Stimulated activated CD4-positive, alpha-beta T cell treated with anti-CD3 and anti-CD28 coated beads, TNF-alpha, amount 100 ng/mL, for 24 hours (primary cell): ENCODE results near the gene PMEPA1.

Experiments
- DNase-seq, 3 experiments: peaks; one replicate each; pipeline ENCODE4 v3.0.0-alpha.2; 2020; ENCODE audit warnings: low read depth in 3 of 3

PMEPA1 gene

DNA sequence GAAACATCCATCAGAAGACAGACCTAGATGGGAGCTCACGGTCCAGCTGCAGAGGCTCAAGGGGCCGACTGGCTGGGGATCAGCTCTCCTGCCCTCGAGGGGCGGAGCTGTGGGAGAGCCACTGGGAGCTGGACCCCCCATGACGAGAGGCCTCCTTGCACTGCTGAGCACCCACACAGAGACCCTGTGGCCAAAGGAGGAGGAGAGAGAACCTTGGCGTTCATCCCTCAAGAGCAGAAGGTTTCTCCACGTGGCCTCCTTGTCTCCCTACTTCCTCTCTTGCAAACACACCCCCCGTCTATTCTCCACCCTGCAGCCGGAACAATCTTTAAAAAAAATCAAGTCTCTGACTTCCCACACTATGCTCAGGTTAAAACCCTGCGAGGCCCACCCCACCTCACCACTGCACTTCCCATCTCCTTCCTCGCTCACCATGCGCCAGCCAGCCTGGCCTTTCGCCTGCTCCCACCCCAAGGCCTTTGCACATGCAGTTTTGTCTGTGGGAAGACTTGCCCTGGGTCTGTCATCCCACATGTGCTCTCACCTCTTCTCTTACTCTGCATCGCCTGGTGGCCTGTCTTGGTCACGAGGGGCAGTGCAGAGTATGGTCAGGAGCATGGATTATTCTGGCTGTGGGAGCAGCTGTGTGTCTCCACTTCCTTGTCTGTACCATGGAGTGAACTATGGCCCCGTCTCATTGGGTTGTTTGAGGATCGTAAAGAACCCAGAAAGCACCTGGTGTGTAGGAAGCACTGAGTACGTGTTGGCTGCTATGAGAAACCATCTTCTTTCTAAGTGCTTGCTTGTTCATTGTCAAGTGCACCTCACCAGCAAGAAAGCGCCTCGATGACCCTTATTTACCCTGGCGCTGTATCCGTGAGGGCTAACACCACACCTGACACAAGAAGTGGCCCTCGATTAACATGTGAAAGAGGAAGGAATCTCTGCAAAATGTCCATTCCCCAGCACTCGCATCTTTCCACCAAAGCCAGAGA is 32.9 kb downstream of the PMEPA1 start:
- DNase-seq: no peak

DNA sequence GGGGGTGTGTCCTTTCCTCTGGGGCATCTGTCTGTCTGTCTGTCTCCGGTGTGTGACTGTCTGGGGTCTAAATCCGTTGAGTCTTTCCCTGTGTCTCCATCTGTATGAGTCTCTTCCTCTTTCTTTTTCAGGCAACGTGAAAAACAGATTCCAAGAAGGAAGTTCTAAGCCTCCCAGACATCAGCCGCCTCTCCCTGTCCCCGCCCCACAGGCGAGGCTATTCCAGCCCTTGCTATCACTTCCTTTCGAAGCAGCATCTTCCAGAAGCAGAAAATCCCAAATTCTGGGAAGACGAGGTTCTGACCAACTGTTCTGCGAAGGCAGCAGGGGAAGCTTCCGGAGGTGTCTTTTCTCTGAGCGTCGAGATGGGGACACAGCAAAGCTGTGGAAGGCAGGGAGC is 34.0 kb downstream of the PMEPA1 start:
- no peak for DNase-seq

DNA sequence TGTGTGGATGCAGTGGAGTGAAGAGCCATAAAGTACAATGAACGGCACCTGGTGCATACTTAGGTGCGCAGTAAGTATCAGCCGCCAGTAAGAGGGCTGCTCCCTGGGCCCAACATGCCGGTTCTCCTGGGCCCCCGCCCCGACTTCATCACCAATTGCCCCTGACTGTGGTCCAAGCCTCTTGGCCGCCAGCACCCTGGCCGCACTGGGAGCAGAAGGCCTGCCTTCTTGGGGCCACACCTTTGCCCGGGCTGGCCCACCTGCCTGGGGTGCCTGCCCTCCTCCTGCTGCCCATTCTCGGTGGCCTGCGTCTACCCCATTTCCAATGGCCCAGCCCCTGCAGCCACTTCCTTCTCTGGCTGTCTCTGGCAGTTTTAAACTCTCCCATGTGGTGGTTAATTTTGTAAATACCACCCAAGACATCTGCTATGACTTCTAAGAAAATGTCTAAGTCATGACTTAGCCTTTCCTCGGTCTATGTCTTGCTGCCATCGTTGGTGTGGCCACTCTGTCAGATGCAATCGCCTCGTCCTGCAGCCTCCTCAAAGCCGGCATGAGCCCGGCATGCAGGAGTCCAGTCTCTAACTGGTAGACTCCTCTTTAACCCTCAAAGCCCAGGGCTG is 36.8 kb downstream of the PMEPA1 start:
- DNase-seq: no peak

DNA sequence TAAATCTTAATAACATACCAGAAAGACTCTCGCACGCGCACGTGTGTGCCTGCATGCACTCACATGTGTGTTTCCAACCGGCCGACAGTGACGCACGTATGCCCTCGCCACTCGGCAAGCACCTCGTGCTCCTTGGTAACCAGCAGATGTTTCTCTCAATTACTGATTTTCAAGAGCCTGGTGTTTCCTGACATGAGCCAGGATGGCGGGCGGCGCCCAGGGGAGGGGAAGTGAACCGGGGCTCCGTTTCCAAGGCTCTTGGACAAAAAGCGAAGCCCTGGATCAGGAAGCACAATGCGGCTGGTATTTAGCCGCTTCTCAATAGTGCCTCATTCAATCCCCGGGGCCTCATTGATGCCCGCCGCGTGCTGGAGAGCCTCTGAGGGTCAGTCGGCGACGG is 37.7 kb downstream of the PMEPA1 start:
- no peak for DNase-seq

DNA sequence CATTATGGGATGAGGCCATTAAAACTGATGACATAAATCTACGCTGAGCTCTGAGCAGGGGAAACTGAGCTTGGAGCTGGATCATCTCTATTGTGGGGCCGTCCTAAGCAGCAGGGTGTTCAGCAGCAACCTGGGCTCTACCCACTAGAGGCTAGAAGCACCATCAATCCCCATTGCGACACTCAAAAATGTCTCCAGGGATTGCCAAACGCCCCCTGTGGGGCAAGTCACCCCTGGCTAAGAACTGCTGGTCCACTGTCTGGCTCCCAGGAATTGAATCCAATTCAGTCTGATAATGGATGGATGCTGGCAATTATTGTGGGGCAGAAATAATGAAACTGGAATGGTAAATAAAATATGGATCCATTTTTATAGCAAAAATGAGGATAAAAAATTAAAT is 38.2 kb downstream of the PMEPA1 start:
- DNase-seq: no peak

DNA sequence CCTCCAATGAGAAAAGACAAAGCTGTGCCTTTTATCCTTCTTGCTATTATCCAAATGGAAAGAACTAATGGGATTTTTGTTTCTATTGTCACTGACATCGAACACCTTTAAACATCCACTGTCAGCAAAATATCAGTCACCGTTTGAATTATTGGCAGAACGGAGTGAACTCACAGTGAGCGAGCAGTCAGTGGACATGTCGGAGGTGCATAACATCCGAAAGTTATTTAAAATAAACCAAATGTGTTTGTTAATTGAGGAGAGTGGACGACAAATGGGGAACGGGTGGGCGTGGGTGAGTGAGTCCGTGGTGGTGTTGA is 38.8 kb downstream of the PMEPA1 start:
- DNase-seq: no peak

DNA sequence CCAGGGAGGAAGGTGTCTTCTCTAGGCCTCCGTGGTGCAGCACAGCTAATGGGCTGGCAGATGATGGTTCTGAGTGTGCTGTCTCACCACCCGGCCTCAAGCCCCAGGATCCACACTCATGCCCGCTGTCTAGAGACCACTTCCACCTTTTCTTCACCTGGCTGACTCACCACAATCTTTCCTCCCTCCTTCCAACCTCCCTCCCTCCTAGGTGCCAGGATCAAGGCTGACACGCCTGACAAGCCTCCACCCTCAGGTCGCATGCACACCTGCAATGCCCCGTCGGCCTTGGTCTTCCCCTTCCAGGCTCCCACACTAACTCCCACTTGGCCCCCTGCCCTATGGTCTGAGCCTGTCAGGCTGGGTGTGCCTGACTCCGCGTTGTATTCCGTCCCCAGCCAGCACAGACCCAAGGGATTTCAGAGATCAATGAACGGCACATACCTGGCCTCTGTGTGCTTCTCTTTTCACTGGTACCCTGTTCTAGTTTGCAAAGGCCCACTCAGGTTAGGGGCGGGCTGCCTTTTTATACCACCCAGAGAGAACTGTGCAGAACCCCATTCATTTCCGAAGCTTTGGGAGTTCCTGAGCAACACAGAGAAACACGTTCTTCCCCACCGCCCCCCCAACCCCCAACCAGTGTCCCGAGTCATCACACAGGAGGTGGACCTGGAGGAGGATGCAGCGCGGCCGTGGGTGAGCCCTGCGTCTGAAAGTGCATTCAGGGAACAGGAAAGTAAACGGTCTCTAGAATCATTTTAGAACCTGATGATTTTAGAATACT is 39.3 kb downstream of the PMEPA1 start:
- no peak for DNase-seq

DNA sequence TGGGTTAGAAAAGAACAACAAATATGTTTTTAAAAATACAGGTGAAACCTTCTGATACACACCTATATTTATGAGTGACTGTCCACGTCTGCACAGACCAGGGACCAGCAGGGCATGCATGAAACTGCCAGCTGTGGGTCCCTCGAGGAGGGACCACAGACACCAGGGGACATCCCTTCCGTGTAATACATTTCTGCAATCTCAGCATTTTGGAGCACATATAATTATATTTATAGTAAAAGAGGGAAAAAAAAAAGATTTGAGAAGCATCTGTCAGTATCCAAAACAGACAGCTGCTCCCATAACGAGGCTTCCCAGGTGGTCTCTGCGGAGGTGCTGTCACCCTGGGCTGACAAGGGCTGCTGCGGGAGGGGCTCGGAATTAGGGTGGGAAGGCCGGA is 40.2 kb downstream of the PMEPA1 start:
- DNase-seq: no peak

DNA sequence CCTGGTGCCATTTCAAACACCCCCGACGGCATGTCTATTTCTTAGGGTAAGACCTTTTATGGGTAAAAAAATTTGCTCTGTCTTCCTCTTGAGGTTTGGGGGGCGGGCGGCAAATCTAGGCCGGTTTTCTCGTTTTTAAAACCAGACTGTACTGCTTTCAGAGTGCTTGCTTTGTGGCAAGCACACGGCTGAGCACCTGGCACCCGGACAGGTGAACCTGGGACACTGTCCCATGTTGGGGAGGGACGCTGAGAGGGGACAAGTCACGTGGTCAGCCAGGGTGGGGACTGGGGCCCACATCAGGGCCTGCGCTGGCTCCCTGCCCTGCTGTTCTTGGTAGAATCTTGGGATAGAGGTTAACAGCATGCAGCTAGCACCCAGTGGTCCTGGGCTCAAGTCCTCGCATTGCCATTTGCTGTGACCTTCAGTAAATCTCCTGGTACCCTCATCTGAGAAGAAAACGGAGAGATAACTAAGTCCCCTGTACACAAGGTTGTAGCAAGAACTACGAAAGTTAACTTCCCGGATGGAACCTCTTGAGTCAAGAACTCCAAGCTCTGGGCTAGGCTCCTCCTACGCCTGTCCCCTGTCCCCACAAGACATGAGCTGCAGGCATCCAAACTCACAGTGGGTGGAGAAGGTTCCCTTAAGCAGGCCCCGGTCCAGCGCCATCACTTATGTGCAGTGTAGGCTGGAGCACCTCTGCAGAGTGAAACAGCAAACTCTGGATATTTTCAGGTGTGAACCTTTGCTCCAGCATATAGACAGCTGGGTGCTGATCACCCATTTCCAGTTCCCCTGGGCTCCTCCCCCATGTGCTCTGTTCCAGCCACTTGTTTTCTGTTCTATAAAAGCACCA is 41.7 kb downstream of the PMEPA1 start:
- DNase-seq: no peak

DNA sequence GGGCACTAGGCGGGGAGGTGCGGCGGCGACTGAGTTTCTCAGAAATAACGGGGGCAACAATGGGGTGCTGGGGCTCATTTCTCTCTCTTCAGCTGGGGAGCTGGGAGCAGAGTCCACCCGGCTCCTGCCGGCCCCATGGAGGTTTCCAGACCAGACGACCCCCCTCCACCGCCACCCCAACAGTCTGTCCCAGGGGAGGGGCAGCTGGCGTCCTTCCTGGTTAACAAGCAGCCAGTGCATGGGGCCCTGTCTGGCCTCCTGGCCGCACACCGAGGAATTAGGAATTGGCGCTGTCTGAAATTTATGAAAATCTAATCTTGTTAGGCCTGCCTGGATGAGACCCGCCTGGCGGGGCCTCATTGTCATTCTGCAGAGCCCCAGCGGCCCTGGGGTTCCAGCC is 42.4 kb downstream of the PMEPA1 start:
- DNase-seq: no peak

DNA sequence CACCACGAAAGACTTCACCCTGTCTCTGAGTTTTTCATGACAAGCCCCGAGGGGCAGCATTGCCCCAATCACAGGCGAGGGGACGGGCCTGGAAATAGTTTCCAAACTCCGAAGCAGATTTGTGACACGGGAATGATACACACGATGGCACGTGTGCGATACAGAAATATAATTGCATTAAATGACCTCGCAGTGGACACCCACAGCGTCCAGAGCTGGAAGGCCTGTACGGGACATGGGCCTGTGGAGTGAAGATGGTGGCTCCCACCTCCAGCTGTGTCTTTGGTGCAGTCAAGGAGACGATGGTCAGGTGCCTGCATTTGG is 43.0 kb downstream of the PMEPA1 start:
- no peak for DNase-seq

DNA sequence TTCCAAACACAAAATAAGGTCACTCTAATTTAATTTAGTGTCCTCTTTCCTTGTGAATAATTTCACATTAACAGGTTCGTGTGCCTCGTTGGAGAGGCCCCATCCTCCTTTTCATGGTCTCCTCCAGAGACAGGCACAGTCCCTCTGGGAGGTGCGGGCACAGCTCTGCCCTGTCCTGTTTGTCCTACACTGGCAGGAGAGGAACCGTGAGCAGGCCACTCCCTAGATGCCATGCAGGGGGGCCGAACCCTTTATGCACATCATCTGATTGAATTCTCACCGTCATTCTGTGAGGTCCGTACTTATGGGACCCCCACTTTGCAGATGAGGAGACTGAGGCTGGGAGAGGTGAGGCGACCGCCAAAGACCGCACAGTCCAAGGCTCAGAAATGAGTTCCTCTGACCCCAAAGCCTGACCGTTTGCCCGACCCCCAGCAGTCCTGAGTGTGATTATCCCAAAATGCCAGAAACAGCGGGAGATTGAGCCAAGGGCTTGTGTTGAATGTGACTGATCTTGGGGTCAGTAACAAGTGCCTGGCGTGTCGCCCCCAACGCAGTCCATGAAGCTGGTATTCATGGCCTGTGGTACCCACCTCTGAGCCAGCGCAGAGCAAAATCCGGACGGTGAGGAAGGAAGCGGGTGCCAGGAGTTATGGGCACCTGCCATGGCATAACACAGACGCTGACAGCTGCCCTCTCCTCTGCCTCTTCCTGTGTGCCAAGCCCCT is 43.5 kb downstream of the PMEPA1 start:
- DNase-seq: no peak

DNA sequence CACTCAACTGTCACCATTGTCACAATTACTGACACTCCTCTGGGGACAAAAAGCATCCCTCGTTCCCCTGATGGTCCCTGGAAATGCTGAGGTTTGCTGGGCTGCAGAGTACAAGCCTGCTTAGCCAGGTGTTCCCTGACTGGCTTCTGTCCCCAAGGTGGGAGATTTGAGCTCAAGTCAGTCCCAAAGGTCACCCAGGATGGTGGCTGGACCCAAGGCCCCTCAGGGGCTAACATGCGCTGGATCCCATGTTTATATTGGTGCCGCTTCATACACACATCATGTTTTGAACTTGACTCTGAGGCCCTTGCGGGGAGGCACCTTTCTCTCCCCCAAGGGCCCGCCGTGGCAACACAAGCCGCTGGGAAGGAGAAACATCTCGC is 44.2 kb downstream of the PMEPA1 start:
- DNase-seq: no peak

DNA sequence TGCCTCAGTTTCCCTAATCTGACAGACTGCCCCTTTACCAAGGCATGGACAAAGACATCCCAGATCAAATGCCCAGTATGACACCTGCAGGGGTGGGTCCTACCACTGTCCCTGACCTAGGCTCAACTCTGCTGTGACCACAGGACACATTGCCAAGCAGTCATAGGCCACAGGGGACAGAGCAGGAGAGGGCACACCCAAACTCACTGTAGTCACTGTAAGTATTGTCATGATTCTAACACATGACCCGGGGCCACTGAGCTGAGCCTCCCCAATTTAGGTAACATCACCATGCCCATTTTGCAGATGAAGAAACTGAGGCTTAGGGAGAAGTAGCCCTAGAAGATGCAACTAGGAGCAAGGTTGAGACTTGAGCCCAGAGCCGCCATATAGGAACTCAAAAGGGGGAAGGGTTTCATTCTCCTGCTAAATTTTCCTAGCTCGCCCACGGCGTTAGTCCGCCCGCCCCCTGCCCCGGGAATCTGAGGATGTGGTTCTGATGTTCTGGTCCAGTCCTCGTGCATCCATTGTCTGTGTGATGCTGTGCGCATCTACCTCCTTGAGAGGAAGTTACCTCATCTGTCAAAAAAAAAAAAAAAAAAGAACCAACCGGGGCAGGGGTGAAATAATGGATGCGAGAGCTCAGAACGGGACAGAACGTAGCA is 44.8 kb downstream of the PMEPA1 start:
- DNase-seq: no peak

DNA sequence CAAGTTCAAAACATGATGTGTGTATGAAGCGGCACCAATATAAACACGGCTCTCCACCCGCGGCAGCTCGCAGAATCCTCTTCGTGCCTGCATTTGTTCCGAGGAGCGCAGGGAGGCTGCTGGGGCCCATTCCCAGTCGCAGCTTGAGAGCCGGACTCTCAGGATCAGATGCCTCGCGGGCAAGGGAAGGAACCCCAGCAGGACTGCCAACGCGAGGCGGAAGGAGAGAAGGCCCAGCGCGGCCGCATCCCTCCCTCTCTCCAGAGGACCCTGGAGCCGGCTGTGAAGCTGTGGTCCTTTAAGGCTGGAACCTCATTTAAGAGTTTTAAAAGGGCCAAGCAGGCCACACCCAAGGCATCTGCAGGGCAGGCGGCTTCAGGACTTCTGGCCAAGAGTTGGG is 45.3 kb downstream of the PMEPA1 start:
- no peak for DNase-seq

DNA sequence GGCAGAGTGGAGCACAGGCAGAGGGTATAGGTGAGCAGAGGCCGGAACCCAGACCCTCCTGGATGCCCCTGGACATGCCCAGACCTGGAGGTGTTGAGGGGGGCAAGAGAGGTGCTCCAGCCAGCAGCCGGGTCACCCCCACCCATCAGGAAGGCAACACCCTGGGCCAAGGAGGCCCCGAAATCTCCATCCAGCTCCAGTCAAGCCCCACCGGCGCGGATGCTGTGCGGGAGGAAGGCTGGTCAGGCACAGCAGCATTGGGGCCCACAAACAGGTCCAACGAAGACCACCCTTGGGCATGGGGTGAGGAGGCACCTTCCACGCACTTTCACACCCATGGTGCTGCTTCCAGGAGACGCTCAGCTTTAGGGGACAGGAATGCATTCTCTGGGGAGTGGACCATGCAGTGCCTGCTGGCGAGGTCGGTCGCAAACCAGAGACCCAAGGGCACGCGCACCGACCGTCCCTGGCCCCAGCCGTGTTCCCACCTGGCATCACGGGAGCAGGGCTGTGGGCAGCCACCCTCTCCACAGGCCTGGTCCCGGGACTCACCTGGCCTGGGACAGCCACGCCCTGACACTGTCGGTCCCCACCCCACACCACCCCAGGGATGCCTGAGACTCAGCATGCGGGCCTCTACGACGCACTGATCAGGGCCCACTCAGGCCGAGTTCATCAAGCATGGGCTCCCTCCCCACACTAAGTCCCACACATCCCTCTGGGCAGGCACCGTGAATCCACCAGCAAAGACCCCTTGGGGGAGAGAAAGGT is 45.9 kb downstream of the PMEPA1 start:
- no peak for DNase-seq

DNA sequence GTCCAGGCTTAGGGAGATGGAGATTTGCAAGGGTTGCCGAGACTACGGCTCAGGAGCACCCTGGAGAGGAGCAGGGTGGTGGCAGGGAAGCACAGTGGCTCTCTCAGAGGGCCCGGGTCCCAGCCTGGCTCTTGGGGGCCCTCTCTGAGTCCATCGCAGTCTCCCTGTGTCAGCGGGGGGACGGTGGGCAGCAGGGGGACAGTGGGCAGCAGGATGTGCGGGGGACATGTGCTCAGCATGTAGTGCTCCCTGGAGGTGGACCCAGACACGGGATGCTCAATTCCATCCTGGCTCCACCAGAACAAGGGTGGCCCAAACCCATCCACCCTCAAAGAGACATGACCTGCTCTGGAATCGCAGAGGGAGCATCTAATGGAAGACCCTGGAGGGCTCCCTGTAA is 46.6 kb downstream of the PMEPA1 start:
- DNase-seq: no peak

DNA sequence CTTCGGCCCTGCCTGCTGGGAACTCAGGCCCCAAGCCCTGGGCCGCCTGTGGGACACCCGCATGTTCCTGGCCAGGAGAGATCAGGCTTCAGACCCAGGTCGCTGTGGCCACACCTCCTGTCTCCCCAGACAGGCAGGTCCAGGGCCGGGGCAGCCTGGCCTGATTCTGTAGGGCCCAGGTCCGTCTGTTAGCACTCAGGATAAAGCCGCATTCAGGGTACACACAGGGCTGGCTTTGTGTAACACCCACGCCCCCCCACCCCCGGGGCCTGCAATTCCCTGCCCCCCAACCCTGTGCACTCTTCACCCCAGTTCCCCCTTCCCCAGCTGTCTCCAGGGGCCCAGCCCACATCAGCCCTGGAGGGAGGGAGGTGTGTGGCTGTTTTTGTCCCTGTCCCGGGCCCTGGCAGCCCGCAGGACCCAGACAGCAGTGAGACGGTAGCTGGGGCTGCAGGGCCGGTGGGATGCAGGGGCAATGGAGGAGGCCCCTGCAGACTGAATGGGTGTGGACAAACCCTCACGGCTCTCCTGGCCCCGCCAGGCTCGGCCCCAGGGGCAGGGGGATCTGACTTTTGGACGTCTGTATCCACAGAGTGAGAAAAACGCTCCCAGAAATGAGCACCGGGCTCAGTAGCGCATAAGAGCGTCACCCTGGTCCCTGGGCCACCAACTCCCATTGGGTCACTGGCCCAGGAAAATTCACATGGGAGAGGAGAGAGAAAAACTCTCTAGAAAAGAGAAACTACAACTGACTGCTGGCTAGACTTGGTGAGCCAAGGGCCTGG is 47.2 kb downstream of the PMEPA1 start:
- no peak for DNase-seq
